Measurements from ENCODE around the gene KLHL11.
A peak's percentile ranks its signal among the peaks of the same experiment; 100 is the strongest.
"Not testable (repeated sequence)": the region's sequence is repeated elsewhere in the genome, so short reads cannot be mapped to it uniquely, and the experiment has no call there.

KLHL11 gene

GRCh38 chr17:41835214-41835799 lies 29.9 kb downstream of the KLHL11 start:
- no peak for TF ChIP-seq CTCF (IDR thresholded peaks at IDR 0.05; ENCODE audit: extremely low read depth, missing control alignments)
- peak; percentile 72 for DNase-seq (ENCODE audit: low spot score)

GRCh38 chr17:41829961-41830360 lies 35.3 kb downstream of the KLHL11 start:
- not testable (repeated sequence) for DNase-seq (ENCODE audit: low spot score)

GRCh38 chr17:41825175-41825845 lies 39.9 kb downstream of the KLHL11 start:
- no peak for DNase-seq (ENCODE audit: low spot score)
- no peak for TF ChIP-seq CTCF (IDR thresholded peaks at IDR 0.05; ENCODE audit: extremely low read depth, missing control alignments)

GRCh38 chr17:41824086-41824485 lies 41.1 kb downstream of the KLHL11 start:
- DNase-seq (ENCODE audit: low spot score) = no peak
- TF ChIP-seq CTCF (IDR thresholded peaks at IDR 0.05; ENCODE audit: extremely low read depth, missing control alignments) = no peak

- no peak for TF ChIP-seq CTCF (IDR thresholded peaks at IDR 0.05; ENCODE audit: extremely low read depth, missing control alignments)
- no peak for DNase-seq (ENCODE audit: low spot score)
Measured at GRCh38 chr17:41823580-41823979, 41.6 kb downstream of the KLHL11 start.

GRCh38 chr17:41823141-41823524 lies 42.1 kb downstream of the KLHL11 start:
- DNase-seq (ENCODE audit: low spot score) = no peak
- TF ChIP-seq CTCF (IDR thresholded peaks at IDR 0.05; ENCODE audit: extremely low read depth, missing control alignments) = no peak

- no peak for TF ChIP-seq CTCF (IDR thresholded peaks at IDR 0.05; ENCODE audit: extremely low read depth, missing control alignments)
- DNase-seq (ENCODE audit: low spot score) = no peak
Measured at GRCh38 chr17:41822216-41823140, 42.7 kb downstream of the KLHL11 start.
